ENCODE data around the gene CSNK2A3. TPM values are rescaled to one million over a fixed set of nuclear protein-coding genes. Genes with fewer than 3 reads are reported as not detected.
"Not testable (repeated sequence)": the region's sequence is repeated elsewhere in the genome, so short reads cannot be mapped to it uniquely, and the experiment has no call there.

Gene CSNK2A3
- 1.6 TPM for total RNA-seq

GRCh38 chr11:11352878-11353277 lies at the start of gene CSNK2A3:
TSS of gene CSNK2A3 (minus strand) at chr11:11353250. CDS start at chr11:11353119, 131 bp downstream.
- DNase-seq (ENCODE audit: low spot score), result not testable (repeated sequence)

- DNase-seq (ENCODE audit: low spot score), result no peak
Observed at GRCh38 chr11:11401960-11402535, 49.0 kb upstream of the CSNK2A3 start.

- DNase-seq (ENCODE audit: low spot score), result no peak
Observed at GRCh38 chr11:11400635-11401232, 47.7 kb upstream of the CSNK2A3 start.

- no peak for DNase-seq (ENCODE audit: low spot score)
Observed at GRCh38 chr11:11400121-11400520, 47.1 kb upstream of the CSNK2A3 start.

- no peak for DNase-seq (ENCODE audit: low spot score)
Observed at GRCh38 chr11:11397781-11398180, 44.7 kb upstream of the CSNK2A3 start.

GRCh38 chr11:11397036-11397415 lies 44.0 kb upstream of the CSNK2A3 start:
- DNase-seq (ENCODE audit: low spot score), result no peak

GRCh38 chr11:11396301-11397035 lies 43.4 kb upstream of the CSNK2A3 start:
- no peak for DNase-seq (ENCODE audit: low spot score)

- no peak for DNase-seq (ENCODE audit: low spot score)
Observed at GRCh38 chr11:11395126-11395525, 42.1 kb upstream of the CSNK2A3 start.

- no peak for DNase-seq (ENCODE audit: low spot score)
Observed at GRCh38 chr11:11394241-11394640, 41.2 kb upstream of the CSNK2A3 start.

GRCh38 chr11:11391796-11392463 lies 38.9 kb upstream of the CSNK2A3 start:
- peak; percentile 72 for DNase-seq (ENCODE audit: low spot score)

GRCh38 chr11:11391169-11391568 lies 38.1 kb upstream of the CSNK2A3 start:
- no peak for DNase-seq (ENCODE audit: low spot score)

- DNase-seq (ENCODE audit: low spot score), result no peak
Observed at GRCh38 chr11:11390068-11390771, 37.2 kb upstream of the CSNK2A3 start.

- DNase-seq (ENCODE audit: low spot score), result peak; percentile 67
Observed at GRCh38 chr11:11389238-11389637, 36.2 kb upstream of the CSNK2A3 start.

GRCh38 chr11:11387622-11388305 lies 34.7 kb upstream of the CSNK2A3 start:
- no peak for DNase-seq (ENCODE audit: low spot score)

- DNase-seq (ENCODE audit: low spot score), result no peak
Observed at GRCh38 chr11:11387207-11387606, 34.2 kb upstream of the CSNK2A3 start.

- no peak for DNase-seq (ENCODE audit: low spot score)
Observed at GRCh38 chr11:11384829-11385228, 31.8 kb upstream of the CSNK2A3 start.

- no peak for DNase-seq (ENCODE audit: low spot score)
Observed at GRCh38 chr11:11383995-11384394, 30.9 kb upstream of the CSNK2A3 start.

- no peak for DNase-seq (ENCODE audit: low spot score)
Observed at GRCh38 chr11:11382858-11383532, 29.9 kb upstream of the CSNK2A3 start.

GRCh38 chr11:11381471-11382105 lies 28.5 kb upstream of the CSNK2A3 start:
- DNase-seq (ENCODE audit: low spot score), result no peak

GRCh38 chr11:11380883-11381282 lies 27.8 kb upstream of the CSNK2A3 start:
- DNase-seq (ENCODE audit: low spot score), result no peak
